Lung (tissue), 12 donors: ENCODE data around the gene SLC9A7. TPM values are rescaled to one million over a fixed set of nuclear protein-coding genes. Genes with fewer than 3 reads are reported as not detected.

Experiments used
- ATAC-seq: fragments of 200-7000 bp; cut with Tn5 transposase; one replicate; pipeline ENCODE4 v1.9.1; 2020; ENCODE audit warnings: moderate number of reproducible peaks; ENCODE audit not compliant: insufficient read depth, low FRiP score
- DNase-seq, 3 donors: peaks; one replicate each; pipeline ENCODE4 v3.0.0-alpha.2; 2013 to 2017
- H3K27ac ChIP-seq, 2 donors: one replicate each; pipeline ENCODE4 v1.5.1; 2013; ENCODE audit warnings: mild to moderate bottlenecking in 2 of 2, moderate library complexity in 2 of 2, control low read depth in 1 of 2, inconsistent platforms in 1 of 2, low read depth in 1 of 2, low read length in 1 of 2
- H3K27me3 ChIP-seq, 3 donors: one replicate each; pipeline ENCODE4 v1.5.1; 2013; ENCODE audit warnings: low read length in 2 of 3; ENCODE audit not compliant: control insufficient read depth in 3 of 3, insufficient read depth in 3 of 3
- H3K36me3 ChIP-seq, 4 donors: one replicate each; pipeline ENCODE4 v1.5.1; 2013; ENCODE audit warnings: low read length in 4 of 4, mild to moderate bottlenecking in 1 of 4, moderate library complexity in 1 of 4; ENCODE audit not compliant: control insufficient read depth in 4 of 4, insufficient read depth in 4 of 4
- H3K4me1 ChIP-seq, 5 donors: one replicate each; pipeline ENCODE4 v1.5.1; 2013; ENCODE audit warnings: low read length in 5 of 5, mild to moderate bottlenecking in 2 of 5, moderate library complexity in 1 of 5; ENCODE audit not compliant: control insufficient read depth in 5 of 5, insufficient read depth in 5 of 5
- H3K4me3 ChIP-seq: one replicate; pipeline ENCODE4 v1.5.1; 2013; ENCODE audit warnings: mild to moderate bottlenecking, control low read depth, moderate library complexity
- H3K9ac ChIP-seq, 2 donors: one replicate each; pipeline ENCODE4 v1.5.1; 2013; ENCODE audit warnings: low read length in 2 of 2, control low read depth in 1 of 2; ENCODE audit not compliant: insufficient read depth in 1 of 2
- H3K9me3 ChIP-seq, 4 donors: one replicate each; pipeline ENCODE4 v1.5.1; 2013; ENCODE audit warnings: low read length in 3 of 4, mild to moderate bottlenecking in 1 of 4, moderate library complexity in 1 of 4; ENCODE audit not compliant: control insufficient read depth in 4 of 4, insufficient read depth in 3 of 4
- CTCF ChIP-seq: IDR thresholded peaks from 2 replicates; pipeline ENCODE4 v1.5.1; 2012; ENCODE audit warnings: mild to moderate bottlenecking; ENCODE audit errors: control extremely low read depth, extremely low read depth
- WGBS, 2 donors: extraction: QIAGEN DNeasy Blood & Tissue Kit; methylation state at CpG; one replicate each; pipeline ENCODE4 v1.1.7; 2013; 5-methylcytosine and 5-hydroxymethylcytosine counted together
- polyA plus RNA-seq, 2 donors: library from polyadenylated mRNA; stranded (reverse); fragments of 200-250 nt; gene quantifications; one replicate each; pipeline ENCODE4 v1.2.1, GENCODE V29; 2013
- total RNA-seq, 2 donors: library from RNA; depleted of rRNA in 1 of 2; stranded (reverse); fragments of >200 nt in 1 of 2; gene quantifications; one replicate each; pipeline ENCODE4 v1.2.1, GENCODE V29; 2014 to 2021
- donor health status: control.
- donor health status: control.
- donor health status: Bipolar disorder and iron deficiency.
- donor health status: healthy.
- donor health status: DM: yes; HTN: yes; CAD: no.

SLC9A7 gene
- total and polyA plus RNA-seq, 4 donors: 1.2 to 6.9 (median 3.6) TPM

- Histone ChIP-seq H3K27me3 (peaks cover 0 to 13% (median 3%) of the 10 kb centered on the region in 3 donors), H3K27ac (no peak overlapping the region), H3K36me3 (no peaks in the 10 kb centered on the region), H3K9ac (no peak overlapping the region), H3K9me3 (no peaks in the 10 kb centered on the region), H3K4me3 (no peak overlapping the region), H3K4me1 (no peaks in the 10 kb centered on the region)
- no peak for TF ChIP-seq CTCF
- 38 to 60% methylated on average over 3 of the region's 3 CpGs for WGBS, 2 donors
- no peak for ATAC-seq
- no peak for DNase-seq
These were observed 42.1 kb downstream of the SLC9A7 start for GRCh38 chrX:46716796-46717195.

- Histone ChIP-seq H3K4me3 (no peak overlapping the region), H3K27ac (no peak overlapping the region), H3K9ac (no peak overlapping the region), H3K27me3 (peaks cover 0 to 13% (median 3%) of the 10 kb centered on the region in 3 donors), H3K36me3 (no peaks in the 10 kb centered on the region), H3K4me1 (no peaks in the 10 kb centered on the region), H3K9me3 (no peaks in the 10 kb centered on the region)
- WGBS, 2 donors: 69 to 100% methylated on average over 1 of the region's 1 CpG
- no peak for DNase-seq
- no peak for TF ChIP-seq CTCF
- no peak for ATAC-seq
These were observed 42.9 kb downstream of the SLC9A7 start for GRCh38 chrX:46715997-46716396.

- H3K36me3 ChIP-seq: no peaks in the 10 kb centered on the region
- TF ChIP-seq CTCF: no peak
- H3K27me3 ChIP-seq: peaks cover 0 to 13% (median 3%) of the 10 kb centered on the region in 3 donors
- WGBS, 2 donors: 79 to 82% methylated on average over 5 of the region's 5 CpGs
- H3K9me3 ChIP-seq: no peaks in the 10 kb centered on the region
- DNase-seq: no peak
- ATAC-seq: no peak
- no peaks in the 10 kb centered on the region for H3K4me1 ChIP-seq
- H3K27ac ChIP-seq: no peak overlapping the region
- no peak overlapping the region for H3K9ac ChIP-seq
- H3K4me3 ChIP-seq: no peak overlapping the region
These were observed 43.4 kb downstream of the SLC9A7 start for GRCh38 chrX:46715530-46715929.
